GM18520 (cell line): ENCODE data around the gene UBN1.

ENCODE experiments used
- ATAC-seq: cut with Tn5 transposase; IDR thresholded peaks from one replicate; pipeline ENCODE4 v1.9.1; 2021; ENCODE audit not compliant: unreplicated experiment

UBN1 gene

GRCh38 chr16:4846901-4847773 is at the start of gene UBN1, which contains the start of gene GLYR1:
TSS of gene UBN1 (plus strand) at chr16:4847481. CDS start at chr16:4852918, 5,437 bp downstream.
TSS of gene GLYR1 (minus strand) at chr16:4847288. CDS start at chr16:4847265, 23 bp downstream.
- ATAC-seq, result peak; percentile 80

GRCh38 chr16:4797805-4798252 is 49.5 kb upstream of the UBN1 start:
- ATAC-seq, result no peak

DNA sequence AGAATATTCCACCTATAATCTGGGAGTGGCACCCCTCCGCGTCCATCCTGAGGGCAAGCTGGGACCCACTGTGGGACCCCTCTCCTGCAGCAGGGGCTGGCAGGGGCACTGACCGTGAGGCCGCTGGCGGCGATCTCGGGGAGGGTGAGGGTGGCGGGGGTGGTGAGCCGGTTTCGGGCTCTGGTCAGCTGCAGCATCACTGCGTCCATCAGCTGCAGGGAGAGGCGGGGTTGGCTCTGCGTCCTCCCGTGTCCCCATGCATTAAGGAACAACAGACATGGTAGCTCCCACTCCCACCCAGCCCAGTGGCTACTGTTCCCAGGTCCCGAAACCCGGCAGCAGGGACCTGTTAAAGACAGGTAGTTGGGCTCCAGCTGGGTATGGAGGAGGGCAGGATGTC is 48.8 kb upstream of the UBN1 start:
- no peak for ATAC-seq

DNA sequence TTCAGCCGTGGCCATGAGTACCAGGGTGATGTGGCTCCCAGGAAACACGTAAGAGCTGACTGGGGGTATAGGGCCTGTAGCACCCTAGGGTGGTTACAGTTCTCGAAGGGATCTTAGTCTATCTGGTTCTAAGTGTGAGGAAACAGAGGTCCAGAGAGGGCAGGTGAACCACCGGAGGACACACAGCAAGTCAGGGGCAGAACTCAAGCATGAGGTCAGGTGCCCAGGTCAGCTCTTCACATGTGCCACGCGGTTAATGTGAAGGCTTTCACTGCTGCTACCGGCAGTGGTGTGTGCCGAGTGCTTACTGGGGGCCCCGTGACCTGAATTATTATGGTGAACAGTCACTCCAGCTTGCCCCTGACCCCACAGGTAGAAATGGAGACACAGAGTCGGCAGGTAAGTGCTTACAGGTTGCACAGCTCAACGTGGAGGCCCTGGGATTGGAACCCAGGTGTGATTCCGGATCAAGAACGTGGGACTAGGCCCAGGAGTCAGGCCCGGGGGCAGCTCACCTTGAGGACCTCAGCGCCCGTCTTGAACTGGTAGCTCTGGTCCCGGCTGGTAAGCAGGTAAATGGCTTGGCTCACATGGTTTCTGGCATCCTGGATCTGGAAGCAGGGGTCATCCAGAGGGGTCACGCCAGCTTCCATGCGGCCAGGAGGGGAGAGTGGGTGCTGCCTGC is 48.0 kb upstream of the UBN1 start:
- no peak for ATAC-seq

DNA sequence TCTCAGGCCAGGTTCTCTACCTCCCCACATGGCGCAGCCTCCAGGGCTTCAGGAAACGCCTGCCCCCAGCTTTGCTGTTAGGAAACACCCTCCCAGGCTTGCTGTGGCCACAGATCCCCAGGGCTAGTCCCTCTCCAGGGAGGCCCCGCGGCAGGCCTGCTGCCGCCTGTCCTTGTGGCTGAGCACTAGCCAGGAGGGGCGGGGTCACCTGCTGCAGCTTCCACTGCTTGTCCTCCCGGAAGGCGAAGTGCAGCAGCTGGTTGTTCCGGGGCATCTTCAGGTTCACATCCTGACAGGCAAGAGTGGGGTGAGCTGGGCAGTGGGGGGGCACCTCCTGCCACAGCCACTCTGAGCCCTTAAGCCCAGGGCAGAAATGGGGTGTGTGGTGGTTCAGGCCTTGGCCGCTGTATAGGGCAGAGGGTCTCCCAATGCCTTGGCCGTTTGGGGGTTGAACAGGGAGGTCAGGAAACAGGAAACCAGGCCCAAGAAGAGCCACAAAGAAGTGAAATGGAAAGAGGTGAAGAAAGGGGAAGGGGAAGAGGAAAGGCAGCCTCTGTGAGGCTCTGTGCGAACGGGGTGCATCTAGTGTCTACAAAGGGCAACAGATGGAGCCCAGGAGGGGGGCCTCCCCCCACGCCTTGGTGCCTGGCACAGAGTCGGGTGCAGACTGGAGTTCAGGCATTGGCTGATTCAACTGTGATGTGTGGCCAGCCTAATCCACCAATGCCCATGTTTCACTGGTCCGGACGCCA is 46.8 kb upstream of the UBN1 start:
- ATAC-seq, result no peak

- no peak for ATAC-seq
Observed at GRCh38 chr16:4801051-4801961, 46.0 kb upstream of the UBN1 start.

DNA sequence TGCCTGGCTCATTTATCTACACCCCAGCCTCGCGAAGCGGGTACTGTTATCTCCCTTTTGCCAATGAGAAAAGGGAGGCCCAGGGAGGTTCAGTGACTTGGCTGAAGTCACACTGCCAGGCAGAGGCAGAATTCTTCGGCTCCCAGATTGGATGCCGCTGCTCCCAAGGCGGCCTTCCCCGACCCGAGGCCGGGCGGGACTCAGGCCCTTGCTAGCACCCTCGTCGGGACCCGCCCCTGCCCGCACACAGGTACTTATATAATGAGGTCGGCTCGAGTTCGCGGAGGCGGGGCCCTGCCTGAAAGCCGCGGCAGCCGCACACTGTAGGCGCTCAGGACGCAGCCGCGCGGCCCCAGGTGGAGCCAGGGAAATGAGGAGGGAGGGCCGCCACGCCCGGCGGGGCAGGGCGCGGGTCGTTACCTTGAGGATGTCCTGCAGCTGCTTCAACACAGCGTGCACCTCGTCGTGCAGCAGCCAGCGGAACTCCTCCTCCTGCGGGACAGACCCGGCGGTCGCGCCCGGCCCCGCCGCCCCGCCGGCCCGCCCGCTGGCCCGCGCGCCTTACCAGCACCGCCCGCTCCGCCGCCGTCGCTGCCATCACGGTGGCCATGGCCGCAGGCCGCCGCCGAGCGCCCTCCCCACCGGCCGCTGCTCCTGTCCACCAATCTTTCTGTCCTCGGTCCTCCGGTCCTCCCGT is 45.2 kb upstream of the UBN1 start, which contains the start of gene ROGDI:
TSS of gene ROGDI (minus strand) at position 672 of the 697 bp plus-strand sequence. CDS start at position 610, 62 bp downstream.
- ATAC-seq, result peak; percentile 23

- ATAC-seq, result peak; percentile 94
Observed at GRCh38 chr16:4802659-4803287, 44.5 kb upstream of the UBN1 start.

- ATAC-seq, result no peak
Observed at GRCh38 chr16:4803401-4803844, 43.9 kb upstream of the UBN1 start.

DNA sequence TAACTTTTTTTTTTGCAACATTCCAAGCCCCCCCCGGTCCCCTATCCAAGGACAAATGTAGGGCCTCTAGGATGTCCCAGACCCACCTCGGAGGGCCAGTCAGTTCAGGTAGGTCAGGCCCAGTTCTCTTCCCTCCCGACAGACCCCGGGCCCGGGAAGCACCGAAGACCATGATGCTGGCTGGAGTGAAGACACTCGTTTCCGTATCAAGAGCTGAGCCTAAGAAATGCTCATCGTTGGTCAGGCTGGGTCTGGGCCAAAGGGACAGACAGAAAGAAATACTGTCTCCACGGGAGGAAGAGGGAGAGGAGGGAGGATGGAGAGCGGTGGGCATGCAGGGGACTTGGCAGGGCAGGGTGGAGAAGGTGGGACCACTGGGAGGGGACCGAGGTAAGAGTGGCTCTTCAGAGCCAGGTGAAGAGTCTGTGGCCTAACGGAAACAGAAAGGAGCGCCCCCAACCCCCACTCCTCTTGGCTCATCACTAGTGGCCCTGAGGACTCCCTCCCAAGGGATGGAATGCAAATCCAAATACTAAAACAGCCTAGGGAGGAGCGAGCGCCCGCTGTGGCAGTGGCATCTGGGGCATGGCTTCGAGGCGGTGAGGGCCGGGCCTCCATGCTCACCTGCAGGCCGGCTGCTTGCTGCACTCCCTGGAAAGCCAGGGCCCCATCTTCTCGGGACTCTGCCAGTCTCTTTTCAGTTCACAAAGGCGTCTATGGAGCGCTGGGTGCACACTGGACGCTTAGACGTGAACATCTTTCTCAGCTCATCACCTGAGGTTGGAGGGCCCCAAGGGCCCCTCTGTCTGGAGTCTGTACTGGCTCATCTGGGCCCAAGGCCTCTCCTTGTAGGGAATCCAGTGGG is 43.2 kb upstream of the UBN1 start:
- no peak for ATAC-seq

- no peak for ATAC-seq
Observed at GRCh38 chr16:4805231-4805630, 42.0 kb upstream of the UBN1 start.

GRCh38 chr16:4806280-4806679 is 41.0 kb upstream of the UBN1 start:
- no peak for ATAC-seq

DNA sequence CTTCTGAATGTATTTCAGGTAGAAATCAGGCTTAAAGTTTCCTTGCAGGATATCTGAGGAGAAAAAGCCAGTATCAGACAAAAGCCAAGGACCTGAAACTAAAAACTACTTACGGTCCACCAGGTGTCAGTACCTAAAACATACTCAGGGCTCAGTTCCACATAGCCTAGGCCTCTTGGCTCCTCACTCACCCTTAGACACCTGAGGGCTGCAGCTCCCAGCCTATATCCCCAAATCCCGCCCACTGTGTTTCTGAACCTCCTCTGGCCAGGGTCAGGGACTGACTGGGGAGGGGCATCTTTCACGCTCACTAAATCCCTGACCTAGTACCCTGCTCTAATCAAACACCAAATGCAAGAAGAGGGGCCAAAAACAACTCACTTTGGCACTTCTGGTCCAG is 36.0 kb upstream of the UBN1 start:
- ATAC-seq, result no peak

- ATAC-seq, result no peak
Observed at GRCh38 chr16:4811773-4812172, 35.5 kb upstream of the UBN1 start.

DNA sequence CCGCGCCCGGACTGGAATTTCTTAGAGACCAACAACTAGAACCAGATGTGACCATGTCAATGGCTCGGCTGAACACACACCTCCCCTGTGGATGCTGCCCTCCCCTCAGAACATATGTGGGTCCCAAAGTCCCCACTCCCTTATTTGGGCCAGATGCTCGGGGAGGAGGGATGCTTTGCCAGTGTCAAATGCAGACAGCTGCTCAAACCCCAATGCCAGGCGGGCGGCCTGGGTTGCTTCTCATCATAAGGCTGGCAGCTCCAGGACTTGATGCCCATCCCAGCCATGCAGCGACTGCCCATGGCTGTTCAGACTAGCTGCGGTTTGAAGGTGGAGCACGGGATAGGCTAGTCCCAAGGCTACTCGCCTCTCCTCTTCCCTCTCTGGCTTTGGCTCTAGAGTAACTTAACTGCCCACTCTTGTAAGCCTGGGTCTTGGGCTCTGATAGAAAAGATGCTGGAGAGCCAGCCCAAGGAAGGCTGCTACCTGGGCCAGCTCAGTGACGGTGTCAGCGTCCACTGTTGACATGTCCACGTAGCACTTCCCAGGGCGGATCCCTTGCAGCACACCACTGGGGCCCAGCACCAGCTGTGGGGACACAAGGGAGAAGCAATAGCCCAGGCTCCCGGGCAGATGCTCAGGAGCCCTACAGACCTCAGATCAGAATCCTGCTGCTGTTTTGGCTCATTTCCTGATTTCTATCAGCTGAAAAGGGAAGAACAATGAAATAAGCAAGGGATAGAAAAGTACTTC is 33.9 kb upstream of the UBN1 start:
- no peak for ATAC-seq

DNA sequence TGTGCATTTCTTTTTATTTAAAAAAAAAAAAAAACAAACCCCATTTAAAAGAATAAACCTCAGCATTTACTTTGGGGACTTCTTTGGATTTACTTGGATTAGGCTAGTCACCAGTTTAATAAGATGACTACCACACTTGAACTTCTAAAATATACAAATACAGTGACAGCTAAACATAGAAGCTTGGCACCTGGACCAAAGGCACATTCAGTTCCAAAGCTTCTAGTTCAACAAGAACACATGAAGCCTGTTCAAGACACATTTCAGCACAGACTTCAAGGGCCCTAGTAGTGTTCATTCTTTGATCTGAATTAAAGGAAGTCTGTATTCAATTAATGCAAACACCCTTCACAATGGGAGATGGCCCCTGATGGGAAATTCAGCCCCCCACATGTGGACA is 33.2 kb upstream of the UBN1 start:
- ATAC-seq, result no peak

DNA sequence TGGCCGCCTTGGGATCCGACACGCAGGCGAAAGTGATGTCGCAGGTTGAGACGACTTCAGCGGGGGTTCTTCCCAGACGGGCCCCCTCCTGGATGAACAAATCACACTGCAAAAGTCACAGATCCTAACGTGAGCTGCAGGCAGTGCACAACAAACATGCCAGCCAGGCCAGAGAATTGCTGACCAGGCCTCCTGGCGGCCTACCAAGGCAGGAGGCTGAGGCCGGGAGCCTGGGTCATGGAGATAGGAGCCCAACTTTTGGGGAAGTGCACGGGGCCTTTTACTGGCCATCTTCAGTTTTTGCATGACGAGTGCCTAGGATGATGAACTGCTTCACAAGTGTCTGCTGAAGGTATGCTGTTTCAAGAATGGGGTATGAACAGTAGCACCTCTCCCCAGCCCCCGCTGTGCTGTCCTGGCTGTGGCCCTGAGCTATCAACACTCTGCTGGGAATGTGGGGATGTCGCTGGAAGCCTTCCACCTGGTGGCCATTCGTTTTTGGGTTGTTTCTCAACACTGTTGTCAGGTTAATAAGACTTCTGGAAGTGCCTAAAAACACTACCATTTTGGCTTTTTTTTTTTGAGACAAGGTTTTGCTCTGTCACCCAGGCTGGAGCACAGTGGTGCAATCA is 32.6 kb upstream of the UBN1 start:
- no peak for ATAC-seq
